SK-N-SH (cell line): ENCODE measurements around the gene RGMA. TPM values are rescaled to one million over a fixed set of nuclear protein-coding genes. Genes with fewer than 3 reads are reported as not detected.

ENCODE experiments used
- CTCF ChIA-PET: fragments of 300-600, 350-600 bp; formaldehyde crosslinking; extraction: SDS; loops from one replicate; lab custom pipeline; 2021; lab: Yijun Ruan, JAX
- POLR2A ChIA-PET: fragments of 350-600 bp; sonication (Branson Sonifier 250); formaldehyde crosslinking; extraction: SDS; loops from one replicate; lab custom pipeline; 2020; ENCODE audit warnings: antibody characterized with exemption, inconsistent platforms; lab: Yijun Ruan, JAX
- DNase-seq: peaks from one replicate; pipeline ENCODE4 v3.0.0; 2012
- H2AFZ ChIP-seq: fragments of 200-600 bp; sonication (generic); 2 replicates; pipeline ENCODE4 v1.8.1; 2016; ENCODE audit warnings: antibody characterized with exemption, mild to moderate bottlenecking, low read depth
- H3F3A ChIP-seq: fragments of 200-600 bp; sonication (generic); replicated peaks from 2 replicates; pipeline ENCODE3; 2016; ENCODE audit warnings: antibody characterized with exemption, mild to moderate bottlenecking; ENCODE audit not compliant: insufficient read depth
- H3K27ac ChIP-seq, 2 experiments: fragments of 200-500 bp in 1 of 2; fragments of 200-600 bp in 1 of 2; sonication (Bioruptor generic) in 1 of 2; sonication (generic), shearing (Covaris generic) in 1 of 2; 2 replicates each; pipeline versions ENCODE4 v1.5.1 to v1.6.1; 2014 to 2016; ENCODE audit warnings: low read depth in 2 of 2, inconsistent platforms in 1 of 2, low read length in 1 of 2, mild to moderate bottlenecking in 1 of 2, mixed read lengths in 1 of 2
- H3K27me3 ChIP-seq: fragments of 200-600 bp; sonication (generic), shearing (Covaris generic); 2 replicates; pipeline ENCODE4 v1.6.1; 2016; ENCODE audit warnings: mixed run types; ENCODE audit not compliant: insufficient read depth
- H3K36me3 ChIP-seq, 2 experiments: fragments of 200-500 bp in 1 of 2; fragments of 200-600 bp in 1 of 2; sonication (Bioruptor generic) in 1 of 2; sonication (generic) in 1 of 2; replicated peaks in 1 of 2; 2 replicates each; pipeline versions ENCODE3 to v1.5.1; 2014 to 2016; ENCODE audit warnings: low read length in 1 of 2, mild to moderate bottlenecking in 1 of 2; ENCODE audit not compliant: insufficient read depth in 2 of 2, control insufficient read depth in 1 of 2
- H3K4me1 ChIP-seq, 2 experiments: fragments of 200-500 bp in 1 of 2; fragments of 200-600 bp in 1 of 2; sonication (Bioruptor generic) in 1 of 2; sonication (generic), shearing (Covaris generic) in 1 of 2; 2 replicates each; pipeline versions ENCODE4 v1.5.1 to v1.6.1; 2014 to 2016; ENCODE audit warnings: low read depth in 1 of 2, low read length in 1 of 2, mixed run types in 1 of 2; ENCODE audit not compliant: insufficient read depth in 2 of 2, control insufficient read depth in 1 of 2
- H3K4me2 ChIP-seq: fragments of 200-600 bp; sonication (generic), shearing (Covaris generic); 2 replicates; pipeline ENCODE4 v1.6.1; 2017; ENCODE audit warnings: mixed run types
- H3K4me3 ChIP-seq, 2 experiments: fragments of 200-500 bp in 1 of 2; fragments of 200-600 bp in 1 of 2; sonication (Bioruptor generic) in 1 of 2; sonication (generic), shearing (Covaris generic) in 1 of 2; 2 replicates each; pipeline versions ENCODE4 v1.5.1 to v1.8.1; 2014 to 2016; ENCODE audit warnings: low read depth in 2 of 2, inconsistent platforms in 1 of 2, low read length in 1 of 2, mild to moderate bottlenecking in 1 of 2, mixed read lengths in 1 of 2, moderate library complexity in 1 of 2
- H3K79me2 ChIP-seq: fragments of 200-600 bp; sonication (generic); 2 replicates; pipeline ENCODE4 v1.8.1; 2017; ENCODE audit warnings: mild to moderate bottlenecking; ENCODE audit not compliant: insufficient read depth
- H3K9ac ChIP-seq: fragments of 200-600 bp; sonication (generic); 2 replicates; pipeline ENCODE4 v1.6.1; 2017; ENCODE audit warnings: mixed run types
- H3K9me2 ChIP-seq: fragments of 200-600 bp; sonication (generic); 2 replicates; pipeline ENCODE4 v1.6.1; 2017; ENCODE audit warnings: mixed run types
- H3K9me3 ChIP-seq: fragments of 200-600 bp; sonication (generic); 2 replicates; pipeline ENCODE4 v1.6.1; 2017; ENCODE audit warnings: mixed run types, mild to moderate bottlenecking, moderate library complexity
- H4K20me1 ChIP-seq: fragments of 200-600 bp; sonication (generic); 2 replicates; pipeline ENCODE4 v1.6.1; 2017; ENCODE audit warnings: mild to moderate bottlenecking, mixed run types; ENCODE audit not compliant: insufficient read depth
- MXI1 ChIP-seq: IDR thresholded peaks from 2 replicates; pipeline ENCODE4 v1.6.1; 2012; ENCODE audit warnings: mild to moderate bottlenecking, low read depth, low read length, improper control_type of control experiment
- NFIC ChIP-seq: IDR thresholded peaks from 2 replicates; pipeline ENCODE4 v1.4.0; 2012; ENCODE audit warnings: borderline replicate concordance
- TEAD4 ChIP-seq: IDR thresholded peaks from 2 replicates; pipeline ENCODE4 v1.4.0; 2012; ENCODE audit warnings: mild to moderate bottlenecking, borderline replicate concordance; ENCODE audit not compliant: insufficient read depth
- WGBS: methylation state at CpG from one replicate; pipeline ENCODE4 v1.1.6; 2017; ENCODE audit warnings: low lambda C conversion rate; 5-methylcytosine and 5-hydroxymethylcytosine counted together
- polyA plus RNA-seq, 3 experiments: library from polyadenylated mRNA; depleted of rRNA; stranded (reverse); fragments of >200 nt; gene quantifications; 2 replicates each; pipeline ENCODE4 v1.2.3, GENCODE V29; 2012
- TF ChIP-seq, protein P1 (sequence below): fragments of 150-350 bp; IDR thresholded peaks from 2 replicates; pipeline ENCODE4 v1.6.1; 2017; ENCODE audit warnings: antibody characterized with exemption, low read length, low read depth, borderline replicate concordance
- TF ChIP-seq, protein P2 (sequence below): IDR thresholded peaks from 2 replicates; pipeline ENCODE4; 2012

Gene RGMA
- polyA plus RNA-seq, 1 of the 3 experiments (the other 2 are of a cell fraction): 1.5 TPM

DNA sequence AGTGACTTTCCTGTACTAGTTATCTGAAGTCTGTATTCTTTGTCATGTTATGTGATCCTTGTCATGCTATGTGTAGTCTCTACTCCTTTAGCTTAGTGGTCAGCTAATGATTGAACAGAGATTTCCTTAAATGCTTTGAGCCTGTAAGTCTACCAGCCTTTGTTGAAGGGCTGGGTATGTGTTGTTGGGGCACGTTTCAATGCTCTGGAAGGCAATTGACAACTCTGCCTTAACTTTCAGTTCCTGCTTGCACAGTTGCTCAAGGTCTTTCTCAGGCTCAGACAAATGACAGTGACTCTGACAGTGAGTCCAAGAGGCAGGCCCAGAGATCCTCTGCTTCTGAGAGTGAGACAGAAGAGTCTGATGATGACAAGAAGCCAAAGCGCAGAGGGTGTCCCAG is 99.5 kb downstream of the RGMA start:
- Histone ChIP-seq H4K20me1 (peaks cover 8% of the 10 kb centered on the region), H3K9ac (no peak overlapping the region), H3K4me3 (no peak overlapping the region), H2AFZ (no peak overlapping the region), H3K9me3 (no peaks in the 10 kb centered on the region), H3K9me2 (no peaks in the 10 kb centered on the region), H3F3A (peaks cover 8% of the 10 kb centered on the region), H3K79me2 (peaks cover 80% of the 10 kb centered on the region), H3K27me3 (no peaks in the 10 kb centered on the region), H3K36me3 (peaks cover 86 to 99% of the 10 kb centered on the region in 2 experiments), H3K4me1 (peaks cover 0 to 2% of the 10 kb centered on the region in 2 experiments; a peak in 2 of 4 replicates), H3K27ac (no peak overlapping the region), H3K4me2 (no peak overlapping the region)
- 90% methylated on average over 2 of the region's 2 CpGs for WGBS
- CTCF ChIA-PET: interaction anchor here (2.9 kb wide), 1 partner anchor 14 kb away, joined by 8 read pairs; no protein-coding TSS in a partner anchor
- DNase-seq: no peak
- TF ChIP-seq, protein P1, sequence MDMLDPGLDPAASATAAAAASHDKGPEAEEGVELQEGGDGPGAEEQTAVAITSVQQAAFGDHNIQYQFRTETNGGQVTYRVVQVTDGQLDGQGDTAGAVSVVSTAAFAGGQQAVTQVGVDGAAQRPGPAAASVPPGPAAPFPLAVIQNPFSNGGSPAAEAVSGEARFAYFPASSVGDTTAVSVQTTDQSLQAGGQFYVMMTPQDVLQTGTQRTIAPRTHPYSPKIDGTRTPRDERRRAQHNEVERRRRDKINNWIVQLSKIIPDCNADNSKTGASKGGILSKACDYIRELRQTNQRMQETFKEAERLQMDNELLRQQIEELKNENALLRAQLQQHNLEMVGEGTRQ: no peak
- TF ChIP-seq MXI1 (no peak), NFIC (no peak), TEAD4 (no peak)
- TF ChIP-seq, protein P2, sequence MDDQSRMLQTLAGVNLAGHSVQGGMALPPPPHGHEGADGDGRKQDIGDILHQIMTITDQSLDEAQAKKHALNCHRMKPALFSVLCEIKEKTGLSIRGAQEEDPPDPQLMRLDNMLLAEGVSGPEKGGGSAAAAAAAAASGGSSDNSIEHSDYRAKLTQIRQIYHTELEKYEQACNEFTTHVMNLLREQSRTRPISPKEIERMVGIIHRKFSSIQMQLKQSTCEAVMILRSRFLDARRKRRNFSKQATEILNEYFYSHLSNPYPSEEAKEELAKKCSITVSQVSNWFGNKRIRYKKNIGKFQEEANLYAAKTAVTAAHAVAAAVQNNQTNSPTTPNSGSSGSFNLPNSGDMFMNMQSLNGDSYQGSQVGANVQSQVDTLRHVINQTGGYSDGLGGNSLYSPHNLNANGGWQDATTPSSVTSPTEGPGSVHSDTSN: no peak
- POLR2A ChIA-PET: no interaction called here

Other genes with a start within 250 kb of the RGMA start
- gene CHD2, start 188.9 kb downstream of the RGMA start, polyA plus RNA-seq (2012; rRNA removed): 25.3 and 28.6 TPM in 2 replicates